SK-N-MC (cell line): ENCODE measurements around the gene NEURL2.

Experiments used
- DNase-seq: peaks from one replicate; pipeline ENCODE4 v3.0.0-alpha.2; 2011; ENCODE audit warnings: low read depth, low spot score
- H3K27ac ChIP-seq: fragments of 200-600 bp; sonication (generic); 2 replicates; pipeline ENCODE4 v1.5.1; 2016; ENCODE audit warnings: mixed run types
- H3K36me3 ChIP-seq: fragments of 200-600 bp; sonication (generic); 2 replicates; pipeline ENCODE4 v1.6.1; 2017; ENCODE audit warnings: antibody characterized with exemption, low read length, mixed read lengths; ENCODE audit not compliant: insufficient read depth
- H3K4me3 ChIP-seq: fragments of 200-600 bp; sonication (generic); 2 replicates; pipeline ENCODE4 v1.5.1; 2016
- H3K9ac ChIP-seq: fragments of 200-600 bp; sonication (generic); 2 replicates; pipeline ENCODE4 v1.8.0; 2017; ENCODE audit warnings: mixed run types, mixed read lengths; ENCODE audit not compliant: insufficient read length
- H3K9me3 ChIP-seq: fragments of 200-600 bp; sonication (generic); 2 replicates; pipeline ENCODE4 v1.6.1; 2017; ENCODE audit warnings: low read depth, mild to moderate bottlenecking, antibody characterized with exemption, low read length, moderate library complexity, mixed read lengths
- EZH2 ChIP-seq: fragments of 200-600 bp; sonication (generic); IDR thresholded peaks from one replicate; pipeline ENCODE4 v1.6.1; 2017; ENCODE audit warnings: antibody characterized with exemption
- FOXP2 ChIP-seq: optimal IDR thresholded peaks from 2 replicates; pipeline ENCODE3; 2011; ENCODE audit warnings: mild to moderate bottlenecking, moderate library complexity; ENCODE audit not compliant: insufficient read depth; ENCODE audit errors: extremely low read length, control extremely low read depth
- POLR2AphosphoS5 ChIP-seq: IDR thresholded peaks from 2 replicates; pipeline ENCODE4 v1.6.1; 2012; ENCODE audit warnings: mild to moderate bottlenecking, low read depth, low read length, borderline replicate concordance

NEURL2 gene

DNA sequence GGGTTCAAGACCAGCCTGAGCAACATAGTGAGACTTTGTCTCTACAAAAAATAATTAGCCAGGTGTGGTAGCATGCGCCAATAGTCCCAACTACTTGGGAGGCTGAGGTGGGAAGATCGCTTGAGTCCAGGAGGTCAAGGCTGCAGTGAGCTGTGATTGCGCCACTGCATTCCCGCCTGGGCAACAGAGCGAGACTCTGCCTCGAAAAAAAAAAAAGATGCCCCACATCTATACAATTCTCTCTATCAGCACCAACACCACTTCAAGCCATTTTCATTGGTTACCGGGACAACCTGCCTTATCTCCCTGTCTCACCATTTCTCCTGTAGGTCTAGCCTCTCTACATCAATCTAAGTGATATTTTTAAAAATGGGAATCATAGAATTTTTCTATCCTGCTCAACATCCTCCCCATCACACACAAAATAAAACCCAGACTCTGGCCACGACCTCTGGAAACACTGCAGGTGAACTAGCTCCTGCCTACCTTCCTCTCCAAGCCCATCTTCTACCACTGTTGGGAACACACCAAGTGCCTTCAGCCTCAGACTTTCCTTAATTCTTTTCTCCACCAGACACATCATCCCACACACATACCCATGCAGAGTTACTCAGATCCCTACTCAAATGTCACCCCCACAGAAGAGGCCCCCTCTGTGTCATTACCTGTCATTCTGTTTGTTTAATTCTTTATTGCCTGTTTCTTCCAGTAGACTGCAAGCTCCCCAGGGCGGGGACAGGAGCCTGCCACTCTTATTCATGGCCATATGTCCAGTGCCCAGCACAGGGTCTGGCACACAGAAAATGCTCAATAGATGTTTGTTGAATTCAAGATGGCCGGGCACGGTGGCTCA is 30.6 kb upstream of the NEURL2 start:
- no peak for TF ChIP-seq EZH2
- TF ChIP-seq FOXP2, result no peak
- no peak for TF ChIP-seq POLR2AphosphoS5
- Histone ChIP-seq H3K9ac (no peak overlapping the region), H3K27ac (no peak overlapping the region), H3K36me3 (no peaks in the 10 kb centered on the region), H3K9me3 (no peaks in the 10 kb centered on the region), H3K4me3 (no peak overlapping the region)
- no peak for DNase-seq

DNA sequence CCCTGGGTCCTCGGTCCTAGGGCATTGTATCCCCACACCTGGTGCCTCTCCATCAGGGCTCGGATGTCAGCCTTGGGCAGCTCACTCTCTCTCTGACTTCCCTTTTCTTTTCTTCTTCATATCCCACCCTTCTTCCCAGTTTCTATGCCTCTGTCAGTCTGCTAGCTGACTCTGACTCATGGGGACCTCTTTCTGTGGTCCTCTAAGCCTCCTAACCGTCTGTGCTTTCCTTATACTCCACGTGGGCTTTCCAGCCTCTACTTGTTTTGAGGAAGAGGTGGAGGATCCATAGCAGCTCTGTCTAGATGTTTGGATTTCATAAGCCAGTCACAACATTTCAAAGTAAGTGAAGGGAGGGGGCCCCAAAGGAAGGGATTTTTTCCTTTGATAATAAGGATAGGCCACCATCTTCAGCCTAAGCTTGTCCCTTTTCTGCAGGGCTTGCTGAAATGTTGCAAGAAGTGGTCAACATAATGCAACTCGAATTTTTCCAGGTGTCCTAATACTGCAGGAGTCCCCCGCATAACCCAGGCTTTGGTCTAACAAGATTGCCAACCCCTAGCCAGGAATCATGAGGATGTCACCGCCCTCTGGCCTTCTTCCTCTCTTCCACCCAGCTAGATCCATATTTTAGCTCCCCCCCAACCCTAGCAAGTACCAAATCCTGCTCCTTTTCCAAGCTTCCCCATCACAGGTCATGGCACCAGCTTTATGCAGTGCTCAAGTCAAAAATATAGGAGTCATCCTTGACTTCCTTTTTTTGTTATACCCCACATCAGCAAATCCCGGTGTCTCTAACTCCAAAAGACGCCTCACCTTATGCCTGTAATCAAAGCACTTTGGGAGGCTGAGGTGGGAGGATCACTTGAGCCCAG is 29.7 kb upstream of the NEURL2 start:
- Histone ChIP-seq H3K9me3 (no peaks in the 10 kb centered on the region), H3K4me3 (no peak overlapping the region), H3K9ac (no peak overlapping the region), H3K36me3 (no peaks in the 10 kb centered on the region), H3K27ac (no peak overlapping the region)
- no peak for DNase-seq
- TF ChIP-seq FOXP2 (no peak), POLR2AphosphoS5 (no peak), EZH2 (no peak)

DNA sequence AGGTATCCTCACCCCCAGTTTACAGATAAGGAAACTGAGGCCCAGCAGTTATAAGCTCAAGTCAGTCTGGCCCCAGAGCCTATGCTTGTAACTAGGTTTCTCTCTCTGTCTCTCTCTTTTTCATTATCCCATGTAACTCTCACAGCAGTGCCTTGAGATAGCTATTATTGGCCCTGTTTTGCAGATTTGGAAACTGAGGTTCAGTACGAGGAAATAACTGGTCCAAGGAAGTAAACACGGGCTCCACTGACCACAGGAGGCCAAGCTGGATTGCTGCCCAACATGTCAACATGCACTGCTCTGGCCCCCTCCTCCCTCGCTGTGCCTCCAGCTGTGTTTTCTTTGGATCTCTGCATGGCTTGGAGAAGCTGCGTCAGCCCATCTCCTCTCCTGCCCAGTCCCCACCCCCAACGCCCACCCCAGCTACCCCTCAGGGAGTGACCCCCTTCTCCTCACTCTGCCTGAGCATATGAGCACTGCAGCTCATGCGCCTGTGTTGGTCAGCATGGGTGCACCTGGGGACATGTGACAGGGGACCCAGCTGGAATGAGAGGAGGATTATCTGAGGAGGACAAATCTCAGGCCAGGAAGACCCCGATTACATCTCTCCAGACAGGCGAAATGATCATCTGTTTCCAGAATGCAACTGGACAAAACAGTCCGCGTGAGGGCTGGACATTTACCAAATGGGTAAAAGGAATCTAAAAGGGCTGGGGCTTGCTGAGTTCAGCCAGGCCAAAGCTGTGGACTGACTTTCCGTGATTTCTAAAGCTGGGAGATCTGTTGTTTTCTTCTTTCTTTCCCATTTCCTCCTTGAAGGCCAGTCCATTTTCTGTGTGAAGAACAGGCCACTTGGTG is 28.8 kb upstream of the NEURL2 start:
- Histone ChIP-seq H3K4me3 (no peak overlapping the region), H3K27ac (no peak overlapping the region), H3K9me3 (no peaks in the 10 kb centered on the region), H3K36me3 (no peaks in the 10 kb centered on the region), H3K9ac (no peak overlapping the region)
- TF ChIP-seq FOXP2, result no peak
- TF ChIP-seq EZH2, result no peak
- no peak for TF ChIP-seq POLR2AphosphoS5
- no peak for DNase-seq

DNA sequence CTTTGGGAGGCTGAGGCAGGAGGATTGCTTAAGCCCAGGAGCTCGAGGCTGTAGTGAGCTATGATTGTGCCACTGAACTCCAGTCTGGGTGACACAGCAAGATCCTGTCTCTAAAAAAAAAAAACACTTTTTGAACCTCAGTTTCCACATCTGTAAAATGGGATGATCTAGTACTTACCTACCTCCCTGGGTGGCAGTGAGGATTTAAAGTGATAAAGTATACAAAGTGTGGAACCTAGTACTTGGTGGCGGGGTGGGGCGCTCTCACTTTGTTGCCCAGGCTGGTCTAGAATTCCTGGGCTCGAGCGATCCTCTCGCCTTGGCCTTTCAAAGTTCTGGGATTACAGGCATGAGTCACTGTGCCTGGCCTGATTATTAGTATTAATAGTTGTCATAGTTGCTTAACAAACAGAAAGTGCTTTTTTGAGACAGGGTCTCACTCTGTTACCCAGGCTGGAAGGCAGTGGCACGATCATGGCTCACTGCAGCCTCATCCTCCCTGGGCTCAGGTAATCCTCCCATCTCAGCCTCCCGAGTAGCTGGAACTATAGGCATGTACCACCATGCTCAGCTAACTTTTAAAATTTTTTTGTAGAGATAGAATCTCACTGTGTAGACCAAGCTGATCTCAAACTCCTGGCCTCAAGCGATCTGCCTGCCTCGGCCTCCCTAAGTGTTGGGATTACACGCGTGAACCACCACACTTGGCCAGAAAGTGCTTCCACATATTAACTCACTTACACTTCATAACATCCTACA is 27.9 kb upstream of the NEURL2 start:
- no peaks in the 10 kb centered on the region for H3K36me3 ChIP-seq
- TF ChIP-seq FOXP2, result no peak
- no peak for DNase-seq
- no peak overlapping the region for H3K4me3 ChIP-seq
- no peak overlapping the region for H3K27ac ChIP-seq
- no peak overlapping the region for H3K9ac ChIP-seq
- H3K9me3 ChIP-seq, result no peaks in the 10 kb centered on the region

DNA sequence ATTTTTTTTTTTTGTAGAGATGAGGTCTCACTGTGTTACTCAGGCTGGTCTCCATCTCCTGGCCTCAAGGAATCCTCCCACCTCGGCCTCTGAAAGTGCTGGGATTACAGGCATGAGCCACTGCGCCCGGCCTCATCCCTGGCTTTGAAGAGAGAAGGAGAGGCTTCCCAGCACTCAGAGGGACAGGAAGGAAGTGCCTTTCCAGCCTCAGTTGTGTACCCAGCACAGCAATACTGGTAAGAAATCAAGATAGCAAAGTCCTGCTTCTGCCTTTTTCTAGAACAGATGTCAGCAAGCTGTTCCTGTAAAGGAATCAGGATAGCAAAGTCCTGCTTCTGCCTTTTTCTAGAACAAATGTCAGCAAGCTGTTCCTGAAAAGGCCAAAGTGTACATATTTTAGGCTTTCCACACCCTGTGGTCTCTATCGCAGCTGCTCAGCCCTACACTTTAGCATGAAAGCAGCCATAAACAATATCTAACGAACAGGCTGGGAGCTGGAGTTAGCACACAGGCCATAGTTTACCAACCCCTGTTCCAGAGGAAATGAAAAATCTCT is 27.3 kb upstream of the NEURL2 start:
- TF ChIP-seq FOXP2 (no peak), POLR2AphosphoS5 (no peak), EZH2 (no peak)
- no peak for DNase-seq
- Histone ChIP-seq H3K27ac (no peak overlapping the region), H3K36me3 (no peaks in the 10 kb centered on the region), H3K4me3 (no peak overlapping the region), H3K9ac (no peak overlapping the region), H3K9me3 (no peaks in the 10 kb centered on the region)

DNA sequence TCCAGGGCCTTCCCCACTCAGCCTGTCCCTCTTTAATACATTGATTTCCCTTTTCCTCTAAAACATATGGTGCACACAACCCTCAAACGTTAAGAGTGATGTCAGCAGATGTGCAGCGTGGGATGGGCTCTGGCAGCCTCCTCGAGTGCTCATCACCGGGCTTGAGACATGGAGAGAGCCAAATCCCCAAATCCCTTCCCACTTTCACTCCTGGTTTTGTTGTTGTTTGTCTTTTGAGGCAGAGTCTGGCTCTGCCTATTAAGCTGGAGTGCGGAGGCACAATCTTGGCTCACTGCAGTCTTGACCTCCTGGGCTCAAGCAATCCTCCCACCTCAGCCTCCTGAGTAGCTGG is 26.8 kb upstream of the NEURL2 start:
- no peak for DNase-seq
- no peaks in the 10 kb centered on the region for H3K9me3 ChIP-seq
- no peaks in the 10 kb centered on the region for H3K36me3 ChIP-seq
- H3K9ac ChIP-seq, result no peak overlapping the region
- TF ChIP-seq POLR2AphosphoS5, result no peak
- TF ChIP-seq EZH2, result no peak
- TF ChIP-seq FOXP2, result no peak
- H3K4me3 ChIP-seq, result no peak overlapping the region
- H3K27ac ChIP-seq, result no peak overlapping the region

DNA sequence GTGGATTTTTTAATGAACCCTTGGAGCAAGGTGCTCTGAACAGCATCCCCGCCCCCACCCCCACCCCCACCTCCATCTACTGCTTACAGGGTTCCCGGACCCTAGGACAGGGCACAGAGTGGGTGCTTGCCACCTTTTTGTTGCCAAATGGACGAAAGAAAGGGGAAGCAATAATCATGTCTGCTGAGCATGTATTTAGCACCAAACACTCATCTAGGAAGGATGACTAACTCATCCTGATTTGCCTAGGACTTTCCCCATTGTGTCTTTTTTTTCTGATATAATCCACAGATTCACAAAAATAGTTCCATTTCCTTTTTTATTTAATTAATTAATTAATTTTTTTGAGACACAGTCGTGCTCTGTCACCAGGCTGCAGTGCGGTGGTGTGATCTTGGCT is 22.1 kb upstream of the NEURL2 start:
- no peak overlapping the region for H3K27ac ChIP-seq

More for the DNA sequence above, 22.1 kb upstream of the NEURL2 start:
- TF ChIP-seq FOXP2, result no peak
- TF ChIP-seq POLR2AphosphoS5, result no peak
- no peak for TF ChIP-seq EZH2
- no peaks in the 10 kb centered on the region for H3K9me3 ChIP-seq
- H3K36me3 ChIP-seq, result peaks cover 11% of the 10 kb centered on the region; the same call in 1 of the 2 replicates
- no peak for DNase-seq
- H3K4me3 ChIP-seq, result no peak overlapping the region
- H3K9ac ChIP-seq, result no peak overlapping the region
